Liver (tissue), 9 donors: ENCODE results near the gene BACH2. TPM values are rescaled to one million over a fixed set of nuclear protein-coding genes. Genes with fewer than 3 reads are reported as not detected.

ENCODE experiments used
- DNase-seq: peaks from one replicate; pipeline ENCODE4 v3.0.0-alpha.2; 2017; ENCODE audit warnings: low spot score
- H3K27ac ChIP-seq, 2 donors: one replicate each; pipeline ENCODE4 v1.7.0; 2013; ENCODE audit warnings: inconsistent platforms in 2 of 2, low read length in 2 of 2, control low read depth in 1 of 2, low read depth in 1 of 2, mild to moderate bottlenecking in 1 of 2
- H3K27me3 ChIP-seq, 4 donors: one replicate each; pipeline versions ENCODE4 v1.6.1 to v1.7.0; 2013; ENCODE audit warnings: low read length in 3 of 4, inconsistent platforms in 1 of 4, mild to moderate bottlenecking in 1 of 4, moderate library complexity in 1 of 4; ENCODE audit not compliant: control insufficient read depth in 4 of 4, insufficient read depth in 4 of 4
- H3K36me3 ChIP-seq, 4 donors: one replicate each; pipeline versions ENCODE4 v1.6.1 to v1.7.0; 2013; ENCODE audit warnings: low read length in 3 of 4, mild to moderate bottlenecking in 3 of 4, low read depth in 1 of 4, moderate library complexity in 1 of 4; ENCODE audit not compliant: control insufficient read depth in 4 of 4, insufficient read depth in 3 of 4
- H3K4me1 ChIP-seq, 4 donors: one replicate each; pipeline versions ENCODE4 v1.6.1 to v1.7.0; 2013; ENCODE audit warnings: low read length in 3 of 4, mild to moderate bottlenecking in 3 of 4, moderate library complexity in 1 of 4; ENCODE audit not compliant: control insufficient read depth in 4 of 4, insufficient read depth in 4 of 4
- H3K4me3 ChIP-seq, 3 donors: one replicate each; pipeline versions ENCODE4 v1.6.1 to v1.7.0; 2013; ENCODE audit warnings: low read length in 3 of 3, control low read depth in 1 of 3, low read depth in 1 of 3, mild to moderate bottlenecking in 1 of 3
- H3K9ac ChIP-seq, 2 donors: one replicate each; pipeline ENCODE4 v1.7.0; 2013; ENCODE audit warnings: low read length in 2 of 2, mild to moderate bottlenecking in 2 of 2, moderate library complexity in 2 of 2, control low read depth in 1 of 2, low read depth in 1 of 2
- H3K9me3 ChIP-seq, 4 donors: one replicate each; pipeline versions ENCODE4 v1.6.1 to v1.7.0; 2013; ENCODE audit warnings: low read length in 3 of 4; ENCODE audit not compliant: control insufficient read depth in 4 of 4
- CTCF ChIP-seq: fragments of 150-350 bp; IDR thresholded peaks from 2 replicates; pipeline ENCODE4 v1.5.1; 2017; ENCODE audit warnings: improper control_type of control experiment, low read depth, low read length; ENCODE audit not compliant: missing input control
- EGR1 ChIP-seq, 2 donors: IDR thresholded peaks; 2 replicates each; pipeline ENCODE4 v1.6.1; 2016 to 2018; ENCODE audit warnings: antibody characterized with exemption in 2 of 2, low read depth in 2 of 2
- FOXA1 ChIP-seq: IDR thresholded peaks from 2 replicates; pipeline ENCODE4 v1.6.1; 2016; ENCODE audit warnings: antibody characterized with exemption
- FOXA2 ChIP-seq: IDR thresholded peaks from 2 replicates; pipeline ENCODE4 v1.6.1; 2016; ENCODE audit warnings: antibody characterized with exemption
- HNF4A ChIP-seq, 2 donors: conservative IDR thresholded peaks; 2 replicates each; pipeline ENCODE4 v1.6.1; 2016; ENCODE audit warnings: antibody characterized with exemption in 2 of 2, mild to moderate bottlenecking in 2 of 2
- HNF4G ChIP-seq: IDR thresholded peaks from 2 replicates; pipeline ENCODE4 v1.6.1; 2016; ENCODE audit warnings: antibody characterized with exemption
- JUND ChIP-seq, 2 donors: IDR thresholded peaks; 2 replicates each; pipeline ENCODE4 v1.6.1; 2016; ENCODE audit warnings: antibody characterized with exemption in 2 of 2
- MAX ChIP-seq: IDR thresholded peaks from 2 replicates; pipeline ENCODE4 v1.6.1; 2016; ENCODE audit warnings: antibody characterized with exemption
- RAD21 ChIP-seq, 2 donors: IDR thresholded peaks; 2 replicates each; pipeline ENCODE4 v1.6.1; 2016; ENCODE audit warnings: antibody characterized with exemption in 2 of 2, mild to moderate bottlenecking in 2 of 2
- REST ChIP-seq: IDR thresholded peaks from 2 replicates; pipeline ENCODE4 v1.6.1; 2016; ENCODE audit warnings: antibody characterized with exemption, mild to moderate bottlenecking
- RXRA ChIP-seq, 2 donors: IDR thresholded peaks; 2 replicates each; pipeline ENCODE4 v1.6.1; 2017 to 2018; ENCODE audit warnings: antibody characterized with exemption in 2 of 2, mild to moderate bottlenecking in 1 of 2
- SP1 ChIP-seq: IDR thresholded peaks from 2 replicates; pipeline ENCODE4 v1.6.1; 2018; ENCODE audit warnings: antibody characterized with exemption, mild to moderate bottlenecking
- TAF1 ChIP-seq: conservative IDR thresholded peaks from 2 replicates; pipeline ENCODE4 v1.6.1; 2016; ENCODE audit warnings: antibody characterized with exemption, mild to moderate bottlenecking
- ZBTB33 ChIP-seq: IDR thresholded peaks from 2 replicates; pipeline ENCODE4 v1.6.1; 2016; ENCODE audit warnings: antibody characterized with exemption
- WGBS: extraction: QIAGEN DNeasy Blood & Tissue Kit; methylation state at CpG from one replicate; pipeline ENCODE4 v1.1.7; 2013; 5-methylcytosine and 5-hydroxymethylcytosine counted together
- polyA plus RNA-seq, 2 donors: library from polyadenylated mRNA; stranded (reverse) in 1 of 2; unstranded in 1 of 2; fragments of 200-250 nt in 1 of 2; fragments of >200 nt in 1 of 2; fragmentation: Nextera tagmentation in 1 of 2; extraction: Ambion mirVana in 1 of 2; gene quantifications; one replicate each; pipeline versions ENCODE4 v1.2.1 to v1.2.3, GENCODE V29; 2013 to 2015
- total RNA-seq, 2 donors: library from RNA; depleted of rRNA; stranded (reverse); fragments of >200 nt; gene quantifications; one replicate each; pipeline ENCODE4 v1.2.3, GENCODE V29; 2014
- donor health status: healthy.
- donor health status: healthy.
- donor health status: healthy.
- donor health status: healthy.
- donor health status: healthy.

Gene BACH2
- total and polyA plus RNA-seq, 4 donors, result 1.9 to 3.7 (median 1.9) TPM

GRCh38 chr6:90095788-90096187, 200.9 kb downstream of the BACH2 start:
- H3K4me1 ChIP-seq, result no peaks in the 10 kb centered on the region
- no peak for DNase-seq
- no peak overlapping the region for H3K9ac ChIP-seq
- no peaks in the 10 kb centered on the region for H3K36me3 ChIP-seq
- TF ChIP-seq HNF4G, result no peak
- TF ChIP-seq FOXA2, result no peak
- no peak for TF ChIP-seq TAF1
- no peak overlapping the region for H3K27ac ChIP-seq
- no peaks in the 10 kb centered on the region for H3K27me3 ChIP-seq
- H3K9me3 ChIP-seq, result no peaks in the 10 kb centered on the region
- 84% methylated on average over 3 of the region's 3 CpGs for WGBS
- no peak overlapping the region for H3K4me3 ChIP-seq

- no peak for TF ChIP-seq REST
- no peak for DNase-seq
- Histone ChIP-seq H3K4me3 (no peak overlapping the region), H3K9ac (no peak overlapping the region), H3K9me3 (no peaks in the 10 kb centered on the region), H3K4me1 (no peaks in the 10 kb centered on the region), H3K36me3 (no peaks in the 10 kb centered on the region), H3K27ac (no peak overlapping the region), H3K27me3 (no peaks in the 10 kb centered on the region)
- 92% methylated on average over 2 of the region's 2 CpGs for WGBS
These were observed 201.5 kb downstream of the BACH2 start for GRCh38 chr6:90095145-90095544.

GRCh38 chr6:90093558-90094073, 203.0 kb downstream of the BACH2 start:
- no peaks in the 10 kb centered on the region for H3K27me3 ChIP-seq
- WGBS, result 96% methylated on average over 3 of the region's 3 CpGs
- TF ChIP-seq JUND (IDR thresholded peaks at IDR 0.05), result no peak
- TF ChIP-seq ZBTB33, result no peak
- no peak for TF ChIP-seq FOXA2
- no peak for TF ChIP-seq RAD21 (IDR thresholded peaks at IDR 0.05)
- no peak for TF ChIP-seq SP1
- no peak for TF ChIP-seq EGR1 (IDR thresholded peaks at IDR 0.05; ENCODE audit: low read depth in 2 of 2)
- no peak for TF ChIP-seq FOXA1
- no peak for TF ChIP-seq REST
- TF ChIP-seq MAX, result no peak
- TF ChIP-seq HNF4G, result no peak
- no peak for TF ChIP-seq HNF4A (conservative IDR thresholded peaks at IDR 0.05)
- no peak for TF ChIP-seq RXRA (IDR thresholded peaks at IDR 0.05)
- TF ChIP-seq CTCF, result no peak
- DNase-seq, result no peak
- H3K27ac ChIP-seq, result no peak overlapping the region
- H3K9me3 ChIP-seq, result no peaks in the 10 kb centered on the region
- no peak overlapping the region for H3K9ac ChIP-seq
- H3K4me1 ChIP-seq, result no peaks in the 10 kb centered on the region
- H3K4me3 ChIP-seq, result no peak overlapping the region
- H3K36me3 ChIP-seq, result no peaks in the 10 kb centered on the region
